PC-9 (cell line): ENCODE data around the gene ADRA2B.

ENCODE experiments used
- EZH2 ChIP-seq: fragments of 200-600 bp; sonication (generic); IDR thresholded peaks from 2 replicates; pipeline ENCODE4 v1.8.0; 2017; ENCODE audit warnings: antibody characterized with exemption, low read depth
- TF ChIP-seq, protein P1 (sequence below): fragments of 200-600 bp; sonication (generic); conservative IDR thresholded peaks from 2 replicates; pipeline ENCODE4 v1.6.1; 2017; ENCODE audit warnings: mixed run types, antibody characterized with exemption, mild to moderate bottlenecking, moderate library complexity

GRCh38 chr2:96117701-96118588, 1.6 kb upstream of the ADRA2B start:
- TF ChIP-seq, protein P1, sequence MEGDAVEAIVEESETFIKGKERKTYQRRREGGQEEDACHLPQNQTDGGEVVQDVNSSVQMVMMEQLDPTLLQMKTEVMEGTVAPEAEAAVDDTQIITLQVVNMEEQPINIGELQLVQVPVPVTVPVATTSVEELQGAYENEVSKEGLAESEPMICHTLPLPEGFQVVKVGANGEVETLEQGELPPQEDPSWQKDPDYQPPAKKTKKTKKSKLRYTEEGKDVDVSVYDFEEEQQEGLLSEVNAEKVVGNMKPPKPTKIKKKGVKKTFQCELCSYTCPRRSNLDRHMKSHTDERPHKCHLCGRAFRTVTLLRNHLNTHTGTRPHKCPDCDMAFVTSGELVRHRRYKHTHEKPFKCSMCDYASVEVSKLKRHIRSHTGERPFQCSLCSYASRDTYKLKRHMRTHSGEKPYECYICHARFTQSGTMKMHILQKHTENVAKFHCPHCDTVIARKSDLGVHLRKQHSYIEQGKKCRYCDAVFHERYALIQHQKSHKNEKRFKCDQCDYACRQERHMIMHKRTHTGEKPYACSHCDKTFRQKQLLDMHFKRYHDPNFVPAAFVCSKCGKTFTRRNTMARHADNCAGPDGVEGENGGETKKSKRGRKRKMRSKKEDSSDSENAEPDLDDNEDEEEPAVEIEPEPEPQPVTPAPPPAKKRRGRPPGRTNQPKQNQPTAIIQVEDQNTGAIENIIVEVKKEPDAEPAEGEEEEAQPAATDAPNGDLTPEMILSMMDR, result peak; percentile 25; the same call in 1 of the 2 replicates
- no peak for TF ChIP-seq EZH2
